H1 (cell line): ENCODE results near the gene RHOV. TPM values are rescaled to one million over a fixed set of nuclear protein-coding genes. Genes with fewer than 3 reads are reported as not detected.
A peak's percentile ranks its signal among the peaks of the same experiment; 100 is the strongest.

Experiments
- ASH2L ChIP-seq: fragments of 200-600, 300-600 bp; sonication (generic); IDR thresholded peaks from one replicate; pipeline ENCODE4 v1.7.1; 2017; ENCODE audit warnings: low read length
- ATF3 ChIP-seq: IDR thresholded peaks from 2 replicates; pipeline ENCODE4 v1.6.1; 2011; ENCODE audit warnings: low read depth, mild to moderate bottlenecking, low read length; ENCODE audit not compliant: insufficient read depth
- BRCA1 ChIP-seq: IDR thresholded peaks from 2 replicates; pipeline ENCODE4 v1.6.1; 2012; ENCODE audit warnings: low read depth, low read length, improper control_type of control experiment
- CBX5 ChIP-seq: fragments of 300-800, 300-1000 bp; sonication (generic); IDR thresholded peaks from 2 replicates; pipeline ENCODE4 v1.7.1; 2016; ENCODE audit warnings: antibody characterized with exemption, low read length, low read depth
- CEBPB ChIP-seq: IDR thresholded peaks from 2 replicates; pipeline ENCODE4 v1.6.1; 2012; ENCODE audit warnings: low read depth, low read length
- CHD2 ChIP-seq: IDR thresholded peaks from 2 replicates; pipeline ENCODE4 v1.6.1; 2012; ENCODE audit warnings: low read length, improper control_type of control experiment
- FOSL1 ChIP-seq: IDR thresholded peaks from 2 replicates; pipeline ENCODE4 v1.6.1; 2011; ENCODE audit warnings: mild to moderate bottlenecking, low read depth, low read length, moderate library complexity; ENCODE audit not compliant: insufficient read depth
- JUN ChIP-seq: IDR thresholded peaks from 2 replicates; pipeline ENCODE4 v1.6.1; 2011; ENCODE audit warnings: low read depth, mild to moderate bottlenecking, improper control_type of control experiment, low read length
- KDM1A ChIP-seq: fragments of 200-600, 300-600 bp; sonication (generic); IDR thresholded peaks from 2 replicates; pipeline ENCODE4 v1.7.1; 2016; ENCODE audit warnings: mild to moderate bottlenecking, low read length, borderline replicate concordance
- KDM4A ChIP-seq: IDR thresholded peaks from one replicate; pipeline ENCODE4 v1.7.1; 2012; ENCODE audit warnings: low read depth, mild to moderate bottlenecking, moderate library complexity, low read length, inconsistent platforms; ENCODE audit not compliant: severe bottlenecking
- MAFK ChIP-seq: IDR thresholded peaks from 2 replicates; pipeline ENCODE4 v1.6.1; 2012; ENCODE audit warnings: low read depth, mild to moderate bottlenecking, improper control_type of control experiment, low read length
- SAP30 ChIP-seq: fragments of 300-600 bp; sonication (generic); IDR thresholded peaks from 2 replicates; pipeline ENCODE4 v1.7.1; 2012; ENCODE audit warnings: low read length, moderate library complexity, mild to moderate bottlenecking, inconsistent platforms; ENCODE audit not compliant: insufficient read depth, insufficient replicate concordance
- SIX5 ChIP-seq: IDR thresholded peaks from 2 replicates; pipeline ENCODE4 v1.6.1; 2011; ENCODE audit warnings: mild to moderate bottlenecking, low read depth, low read length
- SP2 ChIP-seq: IDR thresholded peaks from 2 replicates; pipeline ENCODE4 v1.6.1; 2012; ENCODE audit warnings: mild to moderate bottlenecking, low read length, inconsistent platforms
- SUZ12 ChIP-seq: fragments of 200-600 bp; sonication (generic); IDR thresholded peaks from 2 replicates; pipeline ENCODE4 v1.6.1; 2012; ENCODE audit warnings: mild to moderate bottlenecking, inconsistent platforms, low read length, moderate library complexity, mixed read lengths
- TAF1 ChIP-seq: IDR thresholded peaks from 2 replicates; pipeline ENCODE4 v1.6.1; 2011; ENCODE audit warnings: mild to moderate bottlenecking, low read depth, low read length
- TBP ChIP-seq: IDR thresholded peaks from 2 replicates; pipeline ENCODE4 v1.6.1; 2011; ENCODE audit warnings: low read depth, low read length, improper control_type of control experiment
- TCF12 ChIP-seq: IDR thresholded peaks from 2 replicates; pipeline ENCODE4 v1.6.1; 2011; ENCODE audit warnings: low read depth, mild to moderate bottlenecking, low read length
- polyA plus RNA-seq, 7 experiments: library from polyadenylated mRNA; depleted of rRNA in 3 of 7; stranded (reverse) in 5 of 7; unstranded in 2 of 7; fragments of >200 nt in 5 of 7; fragments of 200-250 nt in 2 of 7; gene quantifications; 1 replicate in 5 of 7; 2 replicates in 1 of 7; 4 replicates in 1 of 7; pipeline versions ENCODE4 v1.2.1 to v1.2.3, GENCODE V29; 2011 to 2013; ENCODE audit warnings: missing spikeins in 2 of 7, mixed read lengths in 2 of 7
- total RNA-seq: library from RNA; stranded (reverse); fragmentation: NEBNext Ultra II Directional; extraction: Animal tissue kit (Norgen Biotek cat#: 25700); gene quantifications from 2 replicates; pipeline ENCODE4 v1.2.1, GENCODE V29; 2021
- TF ChIP-seq, protein P1 (sequence below): IDR thresholded peaks from 2 replicates; pipeline ENCODE4 v1.6.1; 2012; ENCODE audit warnings: low read length, inconsistent platforms
- TF ChIP-seq, protein P2 (sequence below): IDR thresholded peaks from 2 replicates; pipeline ENCODE4 v1.6.1; 2012; ENCODE audit warnings: inconsistent platforms
- TF ChIP-seq, protein P3 (sequence below): IDR thresholded peaks from 2 replicates; pipeline ENCODE4 v1.6.1; 2011; ENCODE audit warnings: low read length, improper control_type of control experiment

The RHOV gene
- total and polyA plus RNA-seq, 2 of the 8 experiments (the other 6 are each of a cell fraction or from before 2014, with no cell fraction given): 1.5 to 2.7 TPM

DNA sequence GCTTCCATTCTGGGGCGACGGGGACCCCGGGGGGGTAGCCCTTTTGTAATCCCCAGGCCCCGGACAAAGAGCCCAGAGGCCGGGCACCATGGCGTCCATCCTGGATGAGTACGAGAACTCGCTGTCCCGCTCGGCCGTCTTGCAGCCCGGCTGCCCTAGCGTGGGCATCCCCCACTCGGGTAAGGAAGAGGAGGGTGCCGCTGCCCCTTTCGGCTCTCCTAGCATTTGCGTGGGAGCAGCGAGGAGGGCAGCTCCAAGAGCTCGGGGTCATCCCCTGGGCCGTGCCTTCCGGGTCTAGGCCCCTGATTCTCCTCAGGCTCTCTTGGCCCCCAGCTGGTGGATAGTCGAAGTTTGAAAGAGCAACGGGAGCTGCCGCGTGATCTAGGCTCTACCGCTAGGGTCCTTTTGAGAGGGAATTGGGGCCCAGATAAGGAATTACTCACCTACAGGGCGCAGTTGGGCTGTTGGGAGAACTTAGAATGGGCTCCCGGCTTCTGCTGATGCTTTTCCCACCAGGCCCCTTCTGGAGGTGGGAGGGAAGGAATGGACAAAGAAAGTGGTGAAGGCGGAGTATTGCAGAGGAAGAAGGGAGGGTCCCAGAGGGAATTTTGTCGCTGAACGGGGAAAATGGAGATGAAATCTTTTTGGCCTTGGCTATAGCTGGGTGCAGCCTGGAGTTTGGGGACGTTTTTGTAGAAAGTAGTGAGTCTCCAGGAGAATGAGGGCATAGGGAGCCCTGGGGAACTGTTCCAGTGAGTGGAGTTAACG, 20.8 kb upstream of the RHOV start (continued):
- peak; percentile 33; the same call in 1 of the 2 replicates for TF ChIP-seq TBP
- no peak for TF ChIP-seq MAFK
- TF ChIP-seq CEBPB: no peak
- no peak for TF ChIP-seq SUZ12
- TF ChIP-seq TAF1: peak; percentile 63; the same call in 1 of the 2 replicates
- TF ChIP-seq, protein P1, sequence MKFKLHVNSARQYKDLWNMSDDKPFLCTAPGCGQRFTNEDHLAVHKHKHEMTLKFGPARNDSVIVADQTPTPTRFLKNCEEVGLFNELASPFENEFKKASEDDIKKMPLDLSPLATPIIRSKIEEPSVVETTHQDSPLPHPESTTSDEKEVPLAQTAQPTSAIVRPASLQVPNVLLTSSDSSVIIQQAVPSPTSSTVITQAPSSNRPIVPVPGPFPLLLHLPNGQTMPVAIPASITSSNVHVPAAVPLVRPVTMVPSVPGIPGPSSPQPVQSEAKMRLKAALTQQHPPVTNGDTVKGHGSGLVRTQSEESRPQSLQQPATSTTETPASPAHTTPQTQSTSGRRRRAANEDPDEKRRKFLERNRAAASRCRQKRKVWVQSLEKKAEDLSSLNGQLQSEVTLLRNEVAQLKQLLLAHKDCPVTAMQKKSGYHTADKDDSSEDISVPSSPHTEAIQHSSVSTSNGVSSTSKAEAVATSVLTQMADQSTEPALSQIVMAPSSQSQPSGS: 0 out of 2 replicates have a peak, but pooled peaks have one; percentile 37
- TF ChIP-seq, protein P2, sequence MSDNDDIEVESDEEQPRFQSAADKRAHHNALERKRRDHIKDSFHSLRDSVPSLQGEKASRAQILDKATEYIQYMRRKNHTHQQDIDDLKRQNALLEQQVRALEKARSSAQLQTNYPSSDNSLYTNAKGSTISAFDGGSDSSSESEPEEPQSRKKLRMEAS: peak; percentile 82
- 0 out of 2 replicates have a peak, but pooled peaks have one; percentile 41 for TF ChIP-seq TCF12
- no peak for TF ChIP-seq SP2
- TF ChIP-seq FOSL1: no peak
- TF ChIP-seq, protein P3, sequence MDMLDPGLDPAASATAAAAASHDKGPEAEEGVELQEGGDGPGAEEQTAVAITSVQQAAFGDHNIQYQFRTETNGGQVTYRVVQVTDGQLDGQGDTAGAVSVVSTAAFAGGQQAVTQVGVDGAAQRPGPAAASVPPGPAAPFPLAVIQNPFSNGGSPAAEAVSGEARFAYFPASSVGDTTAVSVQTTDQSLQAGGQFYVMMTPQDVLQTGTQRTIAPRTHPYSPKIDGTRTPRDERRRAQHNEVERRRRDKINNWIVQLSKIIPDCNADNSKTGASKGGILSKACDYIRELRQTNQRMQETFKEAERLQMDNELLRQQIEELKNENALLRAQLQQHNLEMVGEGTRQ: no peak
- TF ChIP-seq ASH2L: peak; percentile 48
- no peak for TF ChIP-seq ATF3
- TF ChIP-seq KDM4A: peak; percentile 6
- TF ChIP-seq CHD2: peak; percentile 33; the same call in 1 of the 2 replicates
- no peak for TF ChIP-seq SAP30
- no peak for TF ChIP-seq SIX5
- TF ChIP-seq KDM1A: no peak
- TF ChIP-seq JUN: no peak
- no peak for TF ChIP-seq BRCA1
- TF ChIP-seq CBX5: no peak
